H1 (cell line): Measurements from ENCODE around the gene GBF1. TPM values are rescaled to one million over a fixed set of nuclear protein-coding genes. Genes with fewer than 3 reads are reported as not detected.

Experiments used
- ASH2L ChIP-seq: fragments of 200-600, 300-600 bp; sonication (generic); IDR thresholded peaks from one replicate; pipeline ENCODE4 v1.7.1; 2017; ENCODE audit warnings: low read length
- JUND ChIP-seq: IDR thresholded peaks from 2 replicates; pipeline ENCODE4 v1.6.1; 2011; ENCODE audit warnings: mild to moderate bottlenecking, improper control_type of control experiment, low read length
- RBBP5 ChIP-seq: IDR thresholded peaks from 2 replicates; pipeline ENCODE4 v1.7.1; 2012; ENCODE audit warnings: low read depth, mild to moderate bottlenecking, inconsistent platforms, low read length, moderate library complexity, borderline replicate concordance
- TEAD4 ChIP-seq: IDR thresholded peaks from 2 replicates; pipeline ENCODE4 v1.6.1; 2012; ENCODE audit warnings: low read depth, low read length, inconsistent platforms, mixed read lengths
- polyA plus RNA-seq, 7 experiments: library from polyadenylated mRNA; depleted of rRNA in 3 of 7; stranded (reverse) in 5 of 7; unstranded in 2 of 7; fragments of >200 nt in 5 of 7; fragments of 200-250 nt in 2 of 7; gene quantifications; 1 replicate in 5 of 7; 2 replicates in 1 of 7; 4 replicates in 1 of 7; pipeline versions ENCODE4 v1.2.1 to v1.2.3, GENCODE V29; 2011 to 2013; ENCODE audit warnings: missing spikeins in 2 of 7, mixed read lengths in 2 of 7
- total RNA-seq: library from RNA; stranded (reverse); fragmentation: NEBNext Ultra II Directional; extraction: Animal tissue kit (Norgen Biotek cat#: 25700); gene quantifications from 2 replicates; pipeline ENCODE4 v1.2.1, GENCODE V29; 2021

The GBF1 gene
- total and polyA plus RNA-seq, 2 of the 8 experiments (the other 6 are each of a cell fraction or from before 2014, with no cell fraction given) = 11.0 to 25.5 TPM

DNA sequence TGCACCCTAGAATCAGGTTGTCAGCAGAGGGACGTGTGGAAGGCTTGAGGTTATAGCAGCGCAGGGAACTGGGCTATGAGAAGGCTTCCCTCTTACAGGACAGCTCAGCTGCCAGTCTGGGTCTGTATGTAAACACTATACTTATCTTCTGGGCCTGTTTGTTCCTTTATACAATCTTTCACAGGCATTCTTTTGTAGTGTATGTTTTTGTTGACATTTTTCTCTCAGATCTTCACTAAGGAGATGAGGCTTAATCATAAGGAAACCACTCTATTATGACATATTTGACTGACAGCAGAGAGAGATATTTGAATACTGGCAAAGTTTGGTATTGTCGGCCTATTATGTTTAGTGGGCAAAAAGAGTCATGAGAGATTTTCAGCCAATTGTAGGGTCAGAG is 929 bp downstream of the GBF1 start (continued):
- no peak for TF ChIP-seq ASH2L
- TF ChIP-seq TEAD4 = no peak
- TF ChIP-seq RBBP5 = no peak
- no peak for TF ChIP-seq JUND
